ENCODE results near the gene LIPG.
"Not testable (repeated sequence)": the region's sequence is repeated elsewhere in the genome, so short reads cannot be mapped to it uniquely, and the experiment has no call there.

LIPG gene

GRCh38 chr18:49561289-49562193 lies at the start of gene LIPG:
LIPG (plus strand) TSS chr18:49562057; CDS start chr18:49562309, 252 bp downstream.
- DNase-seq, result no peak

GRCh38 chr18:49512876-49513275 lies 49.0 kb upstream of the LIPG start:
- not testable (repeated sequence) for DNase-seq

- no peak for DNase-seq
Measured at GRCh38 chr18:49514577-49514976, 47.3 kb upstream of the LIPG start.

- not testable (repeated sequence) for DNase-seq
Measured at GRCh38 chr18:49515003-49515402, 46.9 kb upstream of the LIPG start.

GRCh38 chr18:49515516-49515915 lies 46.3 kb upstream of the LIPG start:
- DNase-seq, result no peak

GRCh38 chr18:49517483-49517882 lies 44.4 kb upstream of the LIPG start:
- DNase-seq, result no peak

GRCh38 chr18:49519101-49519971 lies 42.5 kb upstream of the LIPG start:
- DNase-seq, result no peak

GRCh38 chr18:49520661-49521145 lies 41.2 kb upstream of the LIPG start:
- no peak for DNase-seq

- no peak for DNase-seq
Measured at GRCh38 chr18:49521216-49521835, 40.5 kb upstream of the LIPG start.

GRCh38 chr18:49523580-49524093 lies 38.2 kb upstream of the LIPG start:
- DNase-seq, result not testable (repeated sequence)

- no peak for DNase-seq
Measured at GRCh38 chr18:49524349-49524748, 37.5 kb upstream of the LIPG start.

GRCh38 chr18:49524951-49525350 lies 36.9 kb upstream of the LIPG start:
- DNase-seq, result no peak

- DNase-seq, result no peak
Measured at GRCh38 chr18:49525981-49526380, 35.9 kb upstream of the LIPG start.

GRCh38 chr18:49527631-49528327 lies 34.1 kb upstream of the LIPG start:
- DNase-seq, result no peak

GRCh38 chr18:49529596-49529995 lies 32.3 kb upstream of the LIPG start:
- no peak for DNase-seq

GRCh38 chr18:49531678-49532153 lies 30.1 kb upstream of the LIPG start:
- DNase-seq, result no peak

- no peak for DNase-seq
Measured at GRCh38 chr18:49534846-49535601, 26.8 kb upstream of the LIPG start.

GRCh38 chr18:49537232-49537896 lies 24.5 kb upstream of the LIPG start:
- DNase-seq, result no peak

GRCh38 chr18:49544362-49544761 lies 17.5 kb upstream of the LIPG start:
- no peak for DNase-seq

GRCh38 chr18:49546278-49546677 lies 15.6 kb upstream of the LIPG start:
- no peak for DNase-seq
